GM12801 (cell line): ENCODE data around the gene DNER.

Experiments used
- CTCF ChIP-seq: IDR thresholded peaks from one replicate; pipeline ENCODE4 v1.5.1; 2011; ENCODE audit warnings: control low read depth; ENCODE audit not compliant: insufficient read length; ENCODE audit errors: extremely low read depth

Gene DNER

GRCh38 chr2:229401171-229401865, 313.0 kb downstream of the DNER start:
- TF ChIP-seq CTCF = no peak

GRCh38 chr2:229393926-229394325, 320.4 kb downstream of the DNER start:
- no peak for TF ChIP-seq CTCF

- TF ChIP-seq CTCF = no peak
Measured at GRCh38 chr2:229392196-229392595, 322.2 kb downstream of the DNER start.

- no peak for TF ChIP-seq CTCF
Measured at GRCh38 chr2:229388731-229389130, 325.6 kb downstream of the DNER start.

GRCh38 chr2:229387866-229388265, 326.5 kb downstream of the DNER start:
- no peak for TF ChIP-seq CTCF

DNA sequence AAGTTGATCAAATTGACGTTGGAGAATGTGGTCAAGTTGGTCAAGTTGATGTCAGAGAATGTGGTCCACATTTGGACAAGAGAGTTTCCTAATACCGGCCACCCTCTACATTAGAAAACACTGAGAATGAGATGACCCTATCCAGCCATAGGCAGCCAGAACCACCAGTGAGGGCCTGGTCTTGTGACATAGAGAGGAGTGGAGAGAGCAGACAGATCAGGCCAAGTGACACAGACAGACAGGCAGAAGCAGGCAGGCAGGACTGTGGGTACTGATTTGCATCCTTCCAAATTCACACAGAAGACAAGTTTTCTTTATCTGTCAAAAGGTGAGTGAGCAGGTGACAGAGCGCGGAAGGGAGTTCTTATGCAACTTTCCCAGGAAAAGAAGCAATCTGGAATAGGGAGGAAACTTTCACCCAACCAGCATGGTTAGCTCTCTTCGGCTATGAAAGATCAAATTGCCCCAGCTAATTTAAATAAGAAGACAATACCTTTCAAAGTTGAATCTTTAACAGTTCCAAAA, 334.2 kb downstream of the DNER start:
- no peak for TF ChIP-seq CTCF

- TF ChIP-seq CTCF = no peak
Measured at GRCh38 chr2:229378386-229378785, 336.0 kb downstream of the DNER start.
